Mesenteric fat pad (tissue), 1 donor: ENCODE measurements around the gene PTCHD4. TPM values are rescaled to one million over a fixed set of nuclear protein-coding genes. Genes with fewer than 3 reads are reported as not detected.
"Not testable (repeated sequence)": the region's sequence is repeated elsewhere in the genome, so short reads cannot be mapped to it uniquely, and the experiment has no call there.

Source experiments
- DNase-seq: peaks from one replicate; pipeline ENCODE4 v3.0.0-alpha.2; 2020; ENCODE audit warnings: low spot score
- long read RNA-seq: library from polyadenylated mRNA; unstranded; transcript quantifications from one replicate; pipeline ENCODE4 v2.0.0, GENCODE V29; 2020
- total RNA-seq: library from RNA; stranded (reverse); fragmentation: NEBNext Ultra II Directional; extraction: Animal tissue kit (Norgen Biotek cat#: 25700); gene quantifications from one replicate; pipeline ENCODE4 v1.2.1, GENCODE V29; 2021
- donor health status: DM: yes; HTN: yes; CAD: no.

PTCHD4 gene
- 1.4 TPM for total RNA-seq
- long read RNA-seq, partial matches to known transcripts: 0 of 2 reads
- long read RNA-seq, other reads (novel, unspliced or antisense): 2 of 2 reads

DNA sequence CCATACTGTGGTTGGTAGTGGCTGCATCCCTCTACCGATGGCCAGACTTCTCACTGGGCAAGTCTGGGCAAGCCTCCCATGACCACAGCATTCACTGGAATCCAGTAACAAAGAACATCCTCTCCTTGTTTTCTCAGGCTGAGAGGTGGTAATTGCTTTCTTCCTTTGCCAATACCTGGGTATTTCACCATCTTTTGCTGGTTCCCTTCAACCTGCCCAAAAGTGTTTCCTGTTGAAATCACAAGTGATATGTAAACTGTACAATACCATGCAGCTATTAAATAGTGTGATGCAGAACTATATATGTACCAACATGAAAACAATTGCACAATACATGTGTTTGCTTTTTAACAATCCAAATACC, at the start of gene PTCHD4:
PTCHD4 (minus strand) TSS at position 55 of the 364 bp plus-strand sequence. CDS start 42,240 bp downstream, outside the sequence.
- no peak for DNase-seq

DNA sequence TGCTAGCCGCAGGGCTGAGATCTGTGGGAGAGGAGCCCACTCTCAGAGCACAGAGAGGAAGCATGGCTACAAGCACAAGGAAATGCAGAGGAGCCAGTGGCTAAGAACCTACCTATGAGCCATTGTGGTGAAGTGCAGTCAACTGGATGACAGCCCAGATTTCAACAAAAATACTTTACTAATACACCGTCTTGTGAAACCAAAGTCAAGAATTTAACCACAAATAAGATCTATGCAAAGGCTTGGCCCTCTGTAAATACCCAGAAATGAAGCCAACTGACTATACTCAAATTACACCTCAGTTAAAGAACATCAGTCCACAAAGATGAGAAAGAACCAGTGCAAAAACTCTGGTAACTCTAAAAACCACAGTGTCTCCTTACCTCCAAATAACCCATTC, 40.1 kb upstream of the PTCHD4 start:
- no peak for DNase-seq

DNA sequence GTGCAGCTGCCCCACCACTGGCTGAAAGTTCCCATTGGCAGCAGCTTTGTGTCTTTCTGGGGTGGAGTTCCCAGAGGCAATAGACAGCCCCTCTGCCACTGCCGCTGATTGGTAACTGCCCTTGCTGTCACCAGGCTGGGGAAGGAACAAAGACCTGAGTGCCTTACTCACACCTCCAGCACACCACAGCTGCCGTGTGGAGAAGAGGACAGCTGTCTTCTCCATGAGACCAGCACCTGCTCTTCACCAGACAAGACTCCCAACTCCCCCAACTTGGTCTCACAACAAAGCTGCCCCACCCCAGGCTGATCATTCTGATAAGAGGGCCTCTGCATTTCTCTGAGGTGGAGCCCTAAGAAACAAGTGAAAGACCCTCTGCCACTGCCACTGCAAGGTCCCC, 39.7 kb upstream of the PTCHD4 start:
- DNase-seq: no peak

DNA sequence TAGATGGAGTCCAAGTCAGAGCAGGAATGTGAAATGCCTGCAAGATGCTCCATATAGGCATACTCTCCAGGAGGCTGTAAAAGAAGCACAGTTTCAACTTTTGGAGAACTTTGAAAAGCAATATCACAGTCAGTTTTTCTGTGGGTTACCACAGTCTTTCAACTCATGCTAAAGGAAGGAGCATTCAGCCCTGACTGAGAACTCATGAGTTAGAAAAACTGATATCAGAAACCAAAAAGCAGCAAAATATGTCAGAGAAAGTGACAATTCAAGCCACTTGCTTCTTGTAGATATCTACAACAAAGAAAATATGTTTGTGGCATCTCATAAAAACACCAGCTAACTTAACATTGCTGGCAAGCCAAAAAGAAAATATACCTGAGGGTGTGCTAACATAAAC, 36.1 kb upstream of the PTCHD4 start:
- no peak for DNase-seq

DNA sequence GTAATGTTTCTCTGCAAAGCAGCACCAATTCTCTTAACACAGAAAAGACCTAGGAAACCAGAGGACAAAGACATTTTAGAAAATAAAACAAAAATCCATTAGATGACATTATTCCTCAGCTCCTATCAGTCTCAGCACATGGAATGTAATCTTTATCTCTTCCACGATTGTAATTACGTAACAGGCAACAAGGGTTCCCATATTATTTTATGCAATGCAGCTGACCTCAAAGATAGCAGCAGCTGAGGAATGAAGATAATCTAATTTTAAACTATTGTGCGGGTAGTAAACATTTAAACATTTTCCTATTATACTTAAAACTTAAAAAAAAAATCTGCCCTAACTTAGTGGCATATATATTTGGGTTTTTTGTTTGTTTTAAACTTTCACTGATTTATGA, 33.0 kb upstream of the PTCHD4 start:
- no peak for DNase-seq

DNA sequence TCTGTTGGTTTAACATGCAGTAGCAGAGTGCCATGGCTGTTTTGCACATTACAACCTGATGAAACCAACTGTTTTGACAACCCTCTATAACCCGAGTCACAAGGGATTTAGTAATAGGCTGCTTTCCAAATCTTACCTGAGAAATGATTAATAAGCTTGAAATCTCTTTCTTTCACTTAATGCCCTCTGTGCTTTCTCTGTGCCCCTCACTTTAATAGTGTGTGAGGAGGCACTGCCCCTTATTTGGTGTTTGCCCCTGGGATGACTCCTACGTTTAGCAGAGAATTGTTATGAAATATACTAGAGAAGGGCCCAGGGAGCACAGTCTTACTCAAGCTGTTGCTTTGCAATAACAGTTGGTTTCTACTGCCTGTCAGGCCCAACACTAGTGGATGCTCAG, 31.0 kb upstream of the PTCHD4 start:
- no peak for DNase-seq

DNA sequence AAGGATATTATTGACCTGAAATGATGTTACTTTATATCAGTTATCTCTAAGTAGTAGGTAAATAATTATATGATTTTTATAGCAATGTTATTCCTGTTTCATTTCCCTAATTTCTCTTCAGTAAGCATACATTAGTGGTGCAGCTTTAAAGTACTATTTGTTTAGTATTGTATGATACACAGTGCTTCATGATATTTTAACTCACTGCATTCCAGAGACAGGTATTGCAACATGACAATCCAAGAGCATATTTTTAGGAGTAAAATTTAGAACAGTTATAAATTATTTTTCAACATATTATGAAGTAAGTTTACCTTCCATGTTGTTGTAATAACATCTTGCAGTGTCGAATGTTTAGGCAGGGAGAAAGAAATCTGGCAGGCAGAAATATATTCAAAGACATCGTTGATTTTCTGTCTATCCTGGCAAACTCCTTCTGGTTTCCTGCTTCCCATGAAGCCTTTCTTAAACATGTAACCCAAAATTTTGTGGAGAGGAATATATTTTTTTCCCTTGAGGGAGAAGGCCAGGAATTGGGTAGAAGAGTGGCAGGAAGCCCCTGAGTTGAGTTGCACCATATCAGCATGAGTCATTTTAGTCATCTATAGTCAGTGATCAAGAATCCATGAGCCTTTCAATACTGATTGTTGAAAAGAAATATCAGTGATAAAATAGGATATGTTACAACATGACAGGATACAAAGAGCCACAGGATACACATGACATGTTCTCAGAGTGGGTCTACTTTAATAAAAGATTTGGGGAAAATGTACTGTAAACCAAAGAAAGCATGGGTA, 29.0 kb upstream of the PTCHD4 start:
- no peak for DNase-seq

DNA sequence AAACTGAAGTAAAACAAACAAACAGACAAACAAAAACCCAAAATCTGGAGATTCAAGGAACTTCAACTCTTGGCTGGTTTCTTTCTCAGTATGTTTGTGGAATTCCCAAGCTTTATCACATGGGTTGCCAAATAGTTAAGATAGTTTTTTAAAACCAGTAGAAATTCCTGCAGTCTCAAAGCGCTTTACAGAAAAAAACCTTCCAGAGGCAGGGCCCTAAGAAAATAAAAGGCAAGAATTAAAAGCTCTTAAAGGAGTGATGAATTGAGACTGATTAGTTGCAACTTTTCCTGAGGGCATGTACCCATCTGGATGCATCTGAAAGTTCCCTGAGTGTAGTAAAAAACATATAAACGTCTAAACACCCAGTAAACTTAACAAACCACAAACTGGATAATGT, 25.9 kb upstream of the PTCHD4 start:
- no peak for DNase-seq

DNA sequence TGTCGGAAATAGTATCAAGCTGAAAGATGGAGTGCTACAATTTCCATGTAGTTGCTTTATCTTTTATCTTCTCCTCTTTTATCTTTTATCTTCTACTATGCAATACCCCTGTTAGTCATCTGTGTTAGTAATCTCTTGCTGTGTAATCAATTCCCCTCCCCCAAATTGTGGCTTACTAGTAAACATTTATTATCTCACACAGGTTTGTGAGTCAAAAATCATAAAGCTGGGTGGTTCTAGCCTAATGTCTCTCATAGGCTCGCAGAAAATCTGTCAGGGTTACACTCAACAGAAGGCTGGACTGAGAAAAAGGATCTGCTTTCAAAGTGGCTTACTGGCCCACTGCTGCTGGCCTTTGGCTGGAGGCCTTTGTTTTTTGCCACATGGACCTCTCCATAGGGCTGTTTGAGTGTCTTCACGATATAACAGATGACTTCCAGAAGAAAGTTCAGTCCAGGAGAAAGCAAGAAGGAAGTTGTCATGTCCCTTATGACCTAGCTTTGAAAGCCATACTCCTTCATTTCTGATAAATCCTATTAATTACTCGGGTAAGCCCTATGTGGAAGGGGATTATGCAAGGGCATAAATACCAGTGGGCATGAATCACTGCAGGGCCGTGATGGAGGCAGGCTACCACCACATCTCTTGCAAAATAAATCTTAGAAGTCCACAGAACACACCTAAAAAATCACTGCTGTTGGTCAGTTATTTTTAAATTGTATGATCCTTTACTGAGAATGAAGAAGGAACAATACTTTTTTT, 24.5 kb upstream of the PTCHD4 start:
- DNase-seq: no peak

DNA sequence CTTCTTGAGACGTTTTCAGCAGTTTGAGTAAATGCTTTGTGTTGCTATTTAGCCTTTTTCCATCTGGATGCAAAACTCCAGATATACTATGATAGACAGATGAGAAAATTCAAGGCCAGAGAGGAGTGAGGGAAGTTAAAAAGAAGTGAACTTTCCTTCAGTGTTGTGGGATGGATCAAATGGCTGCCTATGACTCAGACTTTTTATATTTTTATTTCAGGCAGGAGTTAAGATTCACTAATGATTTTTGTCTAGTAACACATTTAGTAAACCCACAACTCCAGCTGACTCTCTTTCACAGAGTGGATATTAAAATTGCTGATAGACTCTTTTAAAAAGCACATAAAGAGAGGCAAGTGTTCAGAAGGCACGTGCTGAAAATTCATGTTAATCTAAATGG, 23.2 kb upstream of the PTCHD4 start:
- no peak for DNase-seq

DNA sequence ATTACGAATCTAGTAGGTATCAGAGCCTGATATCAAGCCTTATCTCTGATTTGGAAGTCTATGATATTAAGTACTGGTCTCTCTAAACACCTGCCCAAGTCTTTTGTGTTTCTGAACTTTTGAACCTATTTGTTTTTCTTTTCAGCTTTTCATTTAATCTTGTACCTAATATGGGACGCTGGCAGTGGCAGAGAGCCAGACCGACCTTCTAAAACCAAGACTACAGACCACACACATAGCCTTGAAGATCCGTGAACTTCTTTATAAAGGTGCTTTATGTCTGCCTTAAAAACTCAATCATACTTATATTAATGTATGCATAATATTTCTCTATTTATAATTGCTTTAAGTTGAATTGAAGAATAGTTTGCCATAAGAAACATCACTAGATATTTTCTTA, 12.6 kb upstream of the PTCHD4 start:
- no peak for DNase-seq

DNA sequence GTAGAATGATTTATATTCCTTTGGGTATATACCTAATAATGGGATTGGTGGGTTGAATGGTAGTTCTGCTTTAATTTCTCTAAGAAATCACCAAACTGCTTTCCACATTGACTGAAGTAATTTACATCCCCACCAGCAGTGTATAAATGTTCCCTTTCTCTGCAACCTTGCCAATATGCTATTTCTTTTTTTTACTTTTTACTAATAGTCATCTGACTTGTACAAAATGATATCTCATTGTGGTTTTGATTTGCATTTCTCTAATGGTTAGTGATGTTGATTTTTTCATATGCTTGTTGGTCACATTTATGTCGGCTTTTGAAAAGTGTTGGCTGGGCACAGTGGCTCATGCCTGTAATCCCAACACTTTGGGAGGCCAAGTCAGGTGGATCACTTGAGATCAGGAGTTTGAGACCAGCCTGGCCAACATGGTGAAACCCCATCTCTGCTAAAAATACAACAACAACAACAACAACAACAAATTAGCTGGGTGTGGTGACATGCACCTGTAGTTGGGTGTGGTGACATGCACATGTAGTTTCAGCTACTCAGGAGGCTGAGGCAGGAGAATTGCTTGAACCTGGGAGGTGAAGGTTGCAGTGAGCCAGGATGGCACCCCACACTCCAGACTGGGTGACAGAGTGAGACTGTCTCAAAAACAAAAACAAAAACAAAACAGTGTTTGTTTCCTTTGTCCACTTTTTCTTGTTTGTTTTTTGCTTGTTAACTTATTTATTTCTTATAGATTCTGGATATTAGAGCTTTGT, 11.2 kb upstream of the PTCHD4 start:
- not testable (repeated sequence) for DNase-seq

DNA sequence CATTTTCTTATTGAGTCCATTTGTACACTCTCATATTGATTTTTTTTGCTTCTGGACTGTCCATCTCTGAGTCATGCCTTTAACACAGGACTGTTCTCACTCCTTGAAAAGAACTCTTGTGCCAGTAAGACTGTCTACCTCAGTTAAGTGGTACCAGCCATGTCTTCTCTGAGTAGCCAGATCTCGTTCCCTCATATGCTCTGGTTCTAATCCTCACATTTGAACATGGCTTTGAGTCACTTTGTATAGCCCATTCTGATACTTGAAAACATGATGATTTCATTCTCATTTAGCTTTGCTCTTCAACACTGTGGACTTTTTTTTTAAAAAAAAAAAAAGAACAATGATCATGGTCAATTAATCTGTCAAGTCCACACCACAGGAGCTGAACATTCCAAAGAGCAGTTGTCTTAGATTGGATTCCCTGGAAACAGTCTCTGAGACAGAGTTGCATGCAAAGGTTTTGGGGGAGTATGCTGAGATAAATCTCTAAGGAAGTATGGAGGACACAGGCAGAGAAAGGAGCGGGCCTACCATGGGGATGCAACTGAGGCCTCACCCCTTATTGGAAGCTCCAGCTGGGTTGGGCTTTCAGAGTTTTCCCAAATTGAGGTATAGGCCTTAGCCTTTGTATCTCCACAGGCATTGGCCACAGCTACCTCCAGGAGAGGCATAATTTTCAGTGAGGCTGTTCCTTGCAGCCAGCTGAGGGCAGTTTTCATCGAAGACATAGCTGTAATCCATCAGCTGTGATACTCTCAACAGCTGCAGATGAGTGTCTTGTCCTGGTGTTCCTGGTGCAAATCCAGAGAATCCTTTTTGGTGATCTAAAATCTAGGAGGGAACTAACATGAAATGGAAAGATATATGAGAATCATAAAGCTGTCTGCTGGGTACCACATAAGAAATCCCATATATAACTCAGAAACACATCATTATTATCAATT, 6.0 kb upstream of the PTCHD4 start:
- no peak for DNase-seq

DNA sequence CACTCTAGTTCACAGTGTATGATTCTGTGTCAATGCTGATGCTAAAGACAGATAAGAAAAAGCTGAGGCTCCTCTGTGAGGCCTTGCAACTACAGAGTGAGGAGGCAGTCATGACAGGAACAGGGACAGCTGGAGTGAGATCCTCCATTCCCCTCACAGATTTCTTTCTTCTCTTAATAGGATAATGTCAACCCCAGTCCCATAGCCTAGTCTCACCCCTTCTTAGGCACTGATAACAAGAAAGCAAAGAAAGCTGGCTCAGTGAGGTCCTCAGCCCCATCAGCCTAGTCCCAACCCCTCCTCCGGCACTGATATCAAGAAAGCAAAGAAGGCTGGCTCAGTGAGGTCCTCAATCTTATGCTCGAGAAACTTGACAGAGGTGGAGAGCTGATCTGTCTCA, 2.1 kb upstream of the PTCHD4 start:
- no peak for DNase-seq

DNA sequence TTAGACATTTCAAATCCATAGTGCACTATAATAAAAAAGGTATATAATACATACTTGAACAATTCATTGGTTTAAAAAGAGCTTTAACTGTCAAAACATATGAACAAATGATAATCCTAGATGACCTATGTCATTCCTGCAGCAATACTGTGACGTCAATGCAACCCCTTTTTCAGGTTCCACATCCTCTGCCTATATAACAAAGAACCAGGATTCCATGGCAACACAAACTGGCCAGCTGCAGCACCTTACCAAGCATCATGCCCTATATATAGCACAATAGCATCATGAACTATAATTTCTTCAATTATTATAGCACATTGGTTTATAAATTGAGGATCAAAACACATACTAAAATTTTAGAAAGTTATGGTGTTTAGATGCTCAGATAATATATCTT, 578 bp upstream of the PTCHD4 start:
- DNase-seq: no peak

DNA sequence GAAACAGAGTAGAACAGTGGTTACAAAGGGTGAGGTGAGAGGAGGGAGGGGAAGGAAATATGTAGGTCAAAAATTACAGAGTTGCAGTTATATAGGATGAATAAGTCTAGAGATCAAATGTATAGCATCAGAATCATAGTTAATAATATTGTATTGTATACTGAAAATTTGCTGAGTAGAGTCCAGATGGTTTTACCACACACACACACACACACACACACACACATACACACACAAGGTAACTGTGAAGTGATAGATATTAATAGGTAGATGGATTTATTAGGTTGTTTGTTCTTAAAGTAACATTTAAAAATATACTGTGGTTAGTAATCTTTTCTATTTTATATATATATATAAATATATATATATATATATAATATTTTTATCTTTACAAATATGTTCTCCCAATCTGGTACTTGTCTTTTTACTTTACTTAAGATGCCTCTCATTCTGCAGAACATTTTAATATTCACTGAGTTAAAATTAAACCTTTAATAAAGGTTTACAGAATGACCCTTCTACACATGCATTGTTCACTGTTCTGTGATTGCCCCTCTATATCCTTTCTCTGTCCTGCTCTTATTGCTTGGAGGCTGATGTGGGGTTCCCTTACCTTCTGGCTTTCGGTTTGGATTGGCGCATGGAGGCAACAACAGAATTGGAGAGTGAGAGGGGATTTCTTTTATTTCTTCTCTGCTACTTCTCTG, 408 bp downstream of the PTCHD4 start:
- no peak for DNase-seq

DNA sequence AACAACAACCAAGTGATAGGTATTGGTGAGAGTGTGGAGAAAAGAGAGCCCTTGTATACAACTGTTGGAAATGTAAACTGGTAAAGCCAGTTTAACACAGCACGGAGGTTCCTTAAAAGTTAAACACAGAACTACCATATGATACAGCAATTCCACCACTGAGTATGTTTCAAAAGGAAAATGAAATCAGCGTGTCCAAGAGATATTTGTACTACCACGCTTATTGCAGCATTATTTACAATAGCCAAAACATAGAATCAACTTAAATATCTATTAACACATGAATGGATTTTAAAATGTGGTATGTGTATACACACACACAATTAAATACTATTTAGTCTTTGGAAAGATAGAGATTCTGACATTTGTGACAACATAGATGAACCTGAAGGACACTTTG, 1.1 kb downstream of the PTCHD4 start:
- DNase-seq: no peak

DNA sequence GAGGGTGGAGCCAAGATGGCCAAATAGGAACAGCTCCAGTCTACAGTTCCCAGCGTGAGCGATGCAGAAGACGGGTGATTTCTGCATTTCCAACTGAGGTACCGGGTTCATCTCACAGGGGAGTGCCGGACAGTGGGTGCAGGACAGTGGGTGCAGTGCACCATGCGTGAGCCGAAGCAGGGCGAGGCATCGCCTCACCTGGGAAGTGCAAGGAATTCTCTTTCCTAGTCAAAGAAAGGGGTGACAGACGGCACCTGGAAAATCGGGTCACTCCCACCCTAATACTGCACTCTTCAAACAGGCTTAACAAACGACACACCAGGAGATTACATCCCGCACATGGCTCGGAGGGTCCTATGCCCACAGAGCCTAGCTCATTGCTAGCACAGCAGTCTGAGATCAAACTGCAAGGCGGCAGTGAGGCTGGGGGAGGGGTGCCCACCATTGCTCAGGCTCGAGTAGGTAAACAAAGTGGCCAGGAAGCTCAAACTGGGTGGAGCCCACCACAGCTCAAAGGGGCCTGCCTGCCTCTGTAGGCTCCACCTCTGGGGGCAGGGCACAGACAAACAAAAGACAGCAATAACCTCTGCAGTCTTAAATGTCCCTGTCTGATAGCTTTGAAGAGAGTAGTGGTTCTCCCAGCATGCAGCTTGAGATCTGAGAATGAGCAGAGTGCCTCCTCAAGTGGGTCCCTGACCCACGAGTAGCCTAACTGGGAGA, 8.4 kb downstream of the PTCHD4 start:
- DNase-seq: not testable (repeated sequence)

DNA sequence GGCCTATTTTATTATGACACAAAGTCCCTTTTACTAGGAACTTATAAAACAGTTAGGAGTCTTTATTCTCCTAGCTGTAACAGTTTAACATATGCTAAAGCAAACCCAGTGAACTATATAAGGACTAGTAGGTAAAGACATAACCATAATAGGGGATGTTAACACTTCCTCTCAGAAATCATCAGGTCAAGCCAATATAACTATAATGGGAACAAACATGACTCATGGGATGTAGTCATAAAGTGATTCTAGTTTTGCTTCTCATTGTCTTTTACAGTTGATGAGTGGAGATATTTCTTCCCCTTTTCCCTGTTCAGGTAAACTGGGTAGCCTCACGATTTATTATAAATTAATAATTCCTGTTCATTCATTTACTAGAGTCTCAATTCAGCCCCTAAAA, 9.7 kb downstream of the PTCHD4 start:
- DNase-seq: no peak

DNA sequence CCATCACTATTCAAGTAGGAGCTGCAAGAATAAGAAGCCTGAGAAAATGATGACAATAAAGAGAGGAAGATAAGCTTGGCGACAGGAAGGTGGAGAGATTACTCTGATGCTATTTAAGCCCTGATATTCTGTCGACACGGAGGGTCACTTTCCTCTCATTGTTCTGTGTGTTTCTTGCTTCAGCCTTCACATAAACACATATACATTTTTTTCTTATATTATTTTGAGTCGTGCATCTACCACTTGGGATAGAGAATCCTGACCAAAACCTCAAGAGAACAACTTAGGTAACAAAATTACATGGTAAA, 10.5 kb downstream of the PTCHD4 start:
- no peak for DNase-seq
